Measurements from ENCODE around the gene CCDC88B.

DNA sequence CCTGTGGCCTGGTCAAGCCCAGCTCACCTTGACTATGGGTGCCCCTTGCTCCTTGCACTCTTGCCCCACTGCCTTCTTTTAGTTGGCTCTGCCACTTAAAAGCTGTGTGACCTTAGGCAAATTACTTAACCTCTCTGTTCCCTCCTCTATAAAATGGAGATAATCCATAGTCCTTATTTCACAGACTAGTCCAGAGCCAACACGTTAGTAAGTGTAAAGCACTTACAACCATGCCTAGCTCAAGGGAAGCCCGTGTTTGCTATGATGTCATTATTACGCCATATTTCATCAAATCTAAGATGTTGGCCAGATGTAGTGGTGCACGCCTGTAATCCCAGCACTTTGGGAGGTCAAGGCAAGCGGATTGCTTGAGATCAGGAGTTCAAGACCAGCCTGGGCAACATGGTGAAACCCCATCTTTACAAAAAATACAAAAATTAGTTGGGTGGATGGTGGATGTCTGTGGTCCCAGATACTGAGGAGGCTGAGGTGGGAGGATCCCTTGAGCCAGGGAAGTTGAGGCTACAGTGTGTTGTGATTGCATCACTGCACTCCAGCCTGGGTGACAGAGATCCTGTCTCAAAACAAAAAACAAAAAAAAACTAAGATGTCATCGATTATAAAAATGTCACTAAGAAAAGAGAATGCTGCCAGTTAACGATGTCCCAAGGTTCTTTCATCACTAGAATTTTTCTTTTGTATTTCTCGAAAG lies 2.3 kb upstream of the CCDC88B start:
- TF ChIP-seq, protein P1, sequence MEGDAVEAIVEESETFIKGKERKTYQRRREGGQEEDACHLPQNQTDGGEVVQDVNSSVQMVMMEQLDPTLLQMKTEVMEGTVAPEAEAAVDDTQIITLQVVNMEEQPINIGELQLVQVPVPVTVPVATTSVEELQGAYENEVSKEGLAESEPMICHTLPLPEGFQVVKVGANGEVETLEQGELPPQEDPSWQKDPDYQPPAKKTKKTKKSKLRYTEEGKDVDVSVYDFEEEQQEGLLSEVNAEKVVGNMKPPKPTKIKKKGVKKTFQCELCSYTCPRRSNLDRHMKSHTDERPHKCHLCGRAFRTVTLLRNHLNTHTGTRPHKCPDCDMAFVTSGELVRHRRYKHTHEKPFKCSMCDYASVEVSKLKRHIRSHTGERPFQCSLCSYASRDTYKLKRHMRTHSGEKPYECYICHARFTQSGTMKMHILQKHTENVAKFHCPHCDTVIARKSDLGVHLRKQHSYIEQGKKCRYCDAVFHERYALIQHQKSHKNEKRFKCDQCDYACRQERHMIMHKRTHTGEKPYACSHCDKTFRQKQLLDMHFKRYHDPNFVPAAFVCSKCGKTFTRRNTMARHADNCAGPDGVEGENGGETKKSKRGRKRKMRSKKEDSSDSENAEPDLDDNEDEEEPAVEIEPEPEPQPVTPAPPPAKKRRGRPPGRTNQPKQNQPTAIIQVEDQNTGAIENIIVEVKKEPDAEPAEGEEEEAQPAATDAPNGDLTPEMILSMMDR (IDR thresholded peaks at IDR 0.05 in 2 of 3, conservative IDR thresholded peaks at IDR 0.05 in 1 of 3; ENCODE audit: insufficient read depth in 2 of 3, low read depth in 1 of 3, low read length in 3 of 3), result no peak
- TF ChIP-seq CBX5 (IDR thresholded peaks at IDR 0.05; ENCODE audit: borderline replicate concordance, low read depth), result no peak
- TF ChIP-seq, protein P2, sequence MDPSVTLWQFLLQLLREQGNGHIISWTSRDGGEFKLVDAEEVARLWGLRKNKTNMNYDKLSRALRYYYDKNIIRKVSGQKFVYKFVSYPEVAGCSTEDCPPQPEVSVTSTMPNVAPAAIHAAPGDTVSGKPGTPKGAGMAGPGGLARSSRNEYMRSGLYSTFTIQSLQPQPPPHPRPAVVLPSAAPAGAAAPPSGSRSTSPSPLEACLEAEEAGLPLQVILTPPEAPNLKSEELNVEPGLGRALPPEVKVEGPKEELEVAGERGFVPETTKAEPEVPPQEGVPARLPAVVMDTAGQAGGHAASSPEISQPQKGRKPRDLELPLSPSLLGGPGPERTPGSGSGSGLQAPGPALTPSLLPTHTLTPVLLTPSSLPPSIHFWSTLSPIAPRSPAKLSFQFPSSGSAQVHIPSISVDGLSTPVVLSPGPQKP (CRISPR knock-in tag; IDR thresholded peaks at IDR 0.05), result no peak
- TF ChIP-seq MTA3 (IDR thresholded peaks at IDR 0.05; ENCODE audit: borderline replicate concordance), result no peak
- TF ChIP-seq POLR2AphosphoS5 (IDR thresholded peaks at IDR 0.05; ENCODE audit: control insufficient read depth, insufficient read depth, low read depth, low read length), result no peak
- peak; percentile 93 for TF ChIP-seq HDAC2 (IDR thresholded peaks at IDR 0.05)
- TF ChIP-seq, protein P3, sequence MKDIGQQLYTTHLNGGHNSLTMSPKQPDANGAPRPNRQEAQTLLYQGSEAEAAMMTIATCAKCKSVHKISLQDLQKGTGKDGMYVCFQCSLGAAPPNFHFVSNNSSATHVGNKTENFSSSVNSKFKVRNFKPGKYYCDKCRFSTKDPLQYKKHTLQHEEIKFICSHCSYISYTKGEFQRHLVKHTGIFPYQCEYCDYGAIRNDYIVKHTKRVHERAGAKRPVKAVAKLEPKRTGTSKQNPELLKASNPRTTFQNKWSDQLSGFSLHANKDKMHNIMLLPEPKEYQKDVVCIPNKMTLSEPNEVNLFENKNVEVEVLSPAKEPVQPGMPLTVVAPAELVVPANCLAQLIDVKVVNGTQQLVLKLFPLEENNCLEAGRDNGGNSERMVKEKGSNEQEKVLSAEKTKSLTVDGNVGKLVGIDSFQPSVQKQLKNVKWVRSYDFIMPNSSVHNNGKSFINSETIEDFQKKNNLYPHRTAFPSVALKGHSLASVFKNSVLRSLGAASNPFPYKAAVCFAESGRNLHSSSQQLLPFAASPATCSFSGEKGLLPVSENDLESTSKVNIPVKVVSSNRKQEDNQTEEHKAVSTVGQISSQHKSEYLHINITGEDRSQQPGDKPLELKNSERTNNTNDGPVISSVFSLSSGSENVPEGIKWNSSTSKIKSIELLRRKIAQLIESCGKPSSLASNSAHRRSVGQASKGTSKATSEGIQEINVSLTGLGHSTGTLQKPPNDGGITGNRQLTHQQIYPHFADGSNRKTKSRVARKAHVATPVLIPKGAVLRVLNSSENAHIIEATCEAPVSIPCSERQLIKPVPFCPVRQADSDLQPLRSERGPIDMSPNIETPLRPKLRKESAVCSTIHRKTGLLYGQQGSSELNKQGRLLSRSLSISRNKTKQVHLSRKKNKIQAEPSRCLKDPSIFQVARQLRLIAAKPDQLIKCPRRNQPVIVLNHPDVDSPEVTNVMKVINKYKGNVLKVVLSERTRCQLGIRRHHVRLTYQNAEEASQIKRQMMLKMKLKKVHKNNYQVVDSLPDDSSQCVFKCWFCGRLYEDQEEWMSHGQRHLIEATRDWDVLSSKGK (CRISPR knock-in tag; IDR thresholded peaks at IDR 0.05), result no peak
